DOHH2 (cell line): ENCODE measurements around the gene LRRC3.
"Not testable (repeated sequence)": the region's sequence is repeated elsewhere in the genome, so short reads cannot be mapped to it uniquely, and the experiment has no call there.

Experiments
- H3F3A ChIP-seq: fragments of 200-600 bp; sonication (generic), shearing (Covaris generic); 2 replicates; pipeline ENCODE4 v1.6.0; 2016; ENCODE audit warnings: antibody characterized with exemption, mild to moderate bottlenecking; ENCODE audit not compliant: control insufficient read depth, insufficient read depth
- H3K27ac ChIP-seq: fragments of 200-600 bp; sonication (generic); 2 replicates; pipeline ENCODE4 v1.5.1; 2014; ENCODE audit warnings: low read depth, mild to moderate bottlenecking, low read length, moderate library complexity
- H3K27me3 ChIP-seq: fragments of 200-600 bp; sonication (generic); 2 replicates; pipeline ENCODE4 v1.6.1; 2014; ENCODE audit warnings: mild to moderate bottlenecking, low read length, mixed read lengths; ENCODE audit not compliant: control insufficient read depth
- H3K36me3 ChIP-seq: fragments of 200-600 bp; sonication (generic); 2 replicates; pipeline ENCODE4 v1.6.1; 2014; ENCODE audit warnings: mild to moderate bottlenecking, low read length, moderate library complexity, mixed read lengths; ENCODE audit not compliant: control insufficient read depth
- H3K4me1 ChIP-seq: fragments of 200-600 bp; sonication (generic); 2 replicates; pipeline ENCODE4 v1.6.1; 2014; ENCODE audit warnings: mild to moderate bottlenecking, low read length, mixed read lengths; ENCODE audit not compliant: control insufficient read depth
- H3K4me2 ChIP-seq: fragments of 200-600 bp; sonication (generic); 2 replicates; pipeline ENCODE4 v1.6.0; 2014; ENCODE audit warnings: mild to moderate bottlenecking, low read length, moderate library complexity
- H3K4me3 ChIP-seq: fragments of 200-600 bp; sonication (generic); 2 replicates; pipeline ENCODE4 v1.5.1; 2014; ENCODE audit warnings: mild to moderate bottlenecking, low read length, mixed read lengths
- H3K79me2 ChIP-seq: fragments of 200-600 bp; sonication (generic); 2 replicates; pipeline ENCODE4 v1.6.1; 2014; ENCODE audit warnings: mild to moderate bottlenecking, low read length, mixed read lengths; ENCODE audit not compliant: control insufficient read depth
- H3K9me2 ChIP-seq: fragments of 200-600 bp; sonication (generic); replicated peaks from 2 replicates; pipeline ENCODE4 v1.6.1; 2014; ENCODE audit warnings: mild to moderate bottlenecking, low read length, mixed read lengths; ENCODE audit not compliant: control insufficient read depth
- H3K9me3 ChIP-seq: fragments of 200-600 bp; sonication (generic); 2 replicates; pipeline ENCODE4 v1.6.1; 2014; ENCODE audit warnings: antibody characterized with exemption, low read length, mixed read lengths; ENCODE audit not compliant: control insufficient read depth, insufficient read depth
- H4K20me1 ChIP-seq: fragments of 200-600 bp; sonication (generic); 2 replicates; pipeline ENCODE4 v1.6.0; 2014; ENCODE audit warnings: low read depth, mild to moderate bottlenecking, antibody characterized with exemption, low read length, moderate library complexity; ENCODE audit not compliant: control insufficient read depth, insufficient read depth
- EZH2phosphoT487 ChIP-seq: fragments of 200-600 bp; sonication (generic); IDR thresholded peaks from 2 replicates; pipeline ENCODE4 v1.6.1; 2017; ENCODE audit warnings: borderline replicate concordance, mild to moderate bottlenecking, antibody characterized with exemption, low read length, moderate library complexity, mixed read lengths
- TF ChIP-seq, protein P1 (sequence below): fragments of 200-600 bp; sonication (generic); IDR thresholded peaks from one replicate; pipeline ENCODE4 v1.5.1; 2014; ENCODE audit warnings: antibody characterized with exemption, mild to moderate bottlenecking, low read depth, low read length; ENCODE audit not compliant: poor library complexity, severe bottlenecking

The LRRC3 gene

DNA sequence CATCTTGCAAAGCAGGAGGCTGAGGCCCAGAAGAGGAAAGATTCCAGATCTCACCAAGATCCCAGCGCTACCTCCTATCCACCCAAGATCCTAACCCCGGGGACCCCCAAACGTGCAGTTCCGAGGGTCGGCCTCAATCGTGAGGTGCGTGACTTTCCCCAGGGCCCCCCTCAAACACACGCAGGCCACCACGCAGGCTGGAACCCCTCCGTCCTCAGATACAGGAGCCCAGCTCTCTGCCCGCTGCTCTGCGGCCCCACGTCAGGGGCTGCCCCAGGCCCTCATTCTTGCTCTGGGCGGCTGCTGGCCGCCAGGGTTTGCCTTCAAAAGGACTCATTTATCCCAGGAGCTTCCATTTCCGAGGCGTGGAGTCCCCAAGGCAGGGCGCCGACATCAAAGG is 44.8 kb downstream of the LRRC3 start:
- no peak for TF ChIP-seq EZH2phosphoT487
- TF ChIP-seq, protein P1, sequence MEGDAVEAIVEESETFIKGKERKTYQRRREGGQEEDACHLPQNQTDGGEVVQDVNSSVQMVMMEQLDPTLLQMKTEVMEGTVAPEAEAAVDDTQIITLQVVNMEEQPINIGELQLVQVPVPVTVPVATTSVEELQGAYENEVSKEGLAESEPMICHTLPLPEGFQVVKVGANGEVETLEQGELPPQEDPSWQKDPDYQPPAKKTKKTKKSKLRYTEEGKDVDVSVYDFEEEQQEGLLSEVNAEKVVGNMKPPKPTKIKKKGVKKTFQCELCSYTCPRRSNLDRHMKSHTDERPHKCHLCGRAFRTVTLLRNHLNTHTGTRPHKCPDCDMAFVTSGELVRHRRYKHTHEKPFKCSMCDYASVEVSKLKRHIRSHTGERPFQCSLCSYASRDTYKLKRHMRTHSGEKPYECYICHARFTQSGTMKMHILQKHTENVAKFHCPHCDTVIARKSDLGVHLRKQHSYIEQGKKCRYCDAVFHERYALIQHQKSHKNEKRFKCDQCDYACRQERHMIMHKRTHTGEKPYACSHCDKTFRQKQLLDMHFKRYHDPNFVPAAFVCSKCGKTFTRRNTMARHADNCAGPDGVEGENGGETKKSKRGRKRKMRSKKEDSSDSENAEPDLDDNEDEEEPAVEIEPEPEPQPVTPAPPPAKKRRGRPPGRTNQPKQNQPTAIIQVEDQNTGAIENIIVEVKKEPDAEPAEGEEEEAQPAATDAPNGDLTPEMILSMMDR, result no peak
- Histone ChIP-seq H3K27ac (no peak overlapping the region), H3F3A (no peaks in the 10 kb centered on the region), H4K20me1 (peaks cover 4% of the 10 kb centered on the region; the same call in 1 of the 2 replicates), H3K79me2 (no peaks in the 10 kb centered on the region), H3K4me1 (no peaks in the 10 kb centered on the region), H3K9me2 (no peaks in the 10 kb centered on the region), H3K4me2 (no peak overlapping the region), H3K36me3 (no peaks in the 10 kb centered on the region), H3K4me3 (no peak overlapping the region), H3K27me3 (no peaks in the 10 kb centered on the region), H3K9me3 (no peaks in the 10 kb centered on the region)

DNA sequence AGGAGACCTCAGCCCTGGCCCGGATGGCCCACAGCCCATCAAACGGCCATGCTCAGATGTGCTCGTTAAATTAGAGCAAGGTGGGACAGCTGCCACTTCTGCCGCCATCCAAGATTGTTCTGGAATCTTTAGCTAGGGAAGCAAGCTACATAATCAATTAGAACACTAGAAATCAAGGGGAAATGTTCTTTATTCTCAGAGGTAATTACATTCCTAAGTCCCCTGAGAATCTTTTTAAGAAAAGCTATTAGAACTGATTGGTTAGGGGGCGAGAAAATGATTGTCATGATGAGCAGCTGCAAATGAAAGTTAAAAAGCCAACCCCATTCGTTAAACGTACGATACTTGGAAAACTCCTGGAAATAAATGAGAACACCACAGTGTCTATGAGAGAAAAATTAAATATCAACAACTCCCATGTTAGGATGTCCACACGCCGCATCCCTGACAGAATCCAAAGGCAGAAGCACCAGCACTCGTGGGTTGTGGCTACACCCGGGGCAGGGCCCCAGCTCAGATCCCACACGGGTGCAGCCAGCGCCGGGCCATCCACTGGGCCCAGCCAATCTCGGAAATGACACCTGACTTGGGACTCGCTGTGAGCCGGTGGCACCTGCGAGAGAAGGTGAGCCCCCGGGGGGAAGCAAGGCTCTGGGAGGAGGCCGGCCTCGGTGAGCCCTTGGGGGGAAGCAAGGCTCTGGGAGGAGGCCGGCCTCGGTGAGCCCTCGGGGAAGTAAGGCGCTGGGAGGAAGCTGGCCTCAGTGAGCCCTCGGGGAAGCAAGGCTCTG is 47.1 kb downstream of the LRRC3 start:
- no peak overlapping the region for H3K4me3 ChIP-seq
- H3F3A ChIP-seq, result no peaks in the 10 kb centered on the region
- H3K9me2 ChIP-seq, result no peaks in the 10 kb centered on the region
- peaks cover 4% of the 10 kb centered on the region; the same call in 1 of the 2 replicates for H4K20me1 ChIP-seq
- H3K79me2 ChIP-seq, result no peaks in the 10 kb centered on the region
- no peaks in the 10 kb centered on the region for H3K4me1 ChIP-seq
- H3K27ac ChIP-seq, result no peak overlapping the region
- H3K9me3 ChIP-seq, result no peaks in the 10 kb centered on the region
- H3K4me2 ChIP-seq, result no peak overlapping the region
- no peaks in the 10 kb centered on the region for H3K36me3 ChIP-seq
- no peak for TF ChIP-seq EZH2phosphoT487
- TF ChIP-seq, protein P1, result no peak
- H3K27me3 ChIP-seq, result no peaks in the 10 kb centered on the region

DNA sequence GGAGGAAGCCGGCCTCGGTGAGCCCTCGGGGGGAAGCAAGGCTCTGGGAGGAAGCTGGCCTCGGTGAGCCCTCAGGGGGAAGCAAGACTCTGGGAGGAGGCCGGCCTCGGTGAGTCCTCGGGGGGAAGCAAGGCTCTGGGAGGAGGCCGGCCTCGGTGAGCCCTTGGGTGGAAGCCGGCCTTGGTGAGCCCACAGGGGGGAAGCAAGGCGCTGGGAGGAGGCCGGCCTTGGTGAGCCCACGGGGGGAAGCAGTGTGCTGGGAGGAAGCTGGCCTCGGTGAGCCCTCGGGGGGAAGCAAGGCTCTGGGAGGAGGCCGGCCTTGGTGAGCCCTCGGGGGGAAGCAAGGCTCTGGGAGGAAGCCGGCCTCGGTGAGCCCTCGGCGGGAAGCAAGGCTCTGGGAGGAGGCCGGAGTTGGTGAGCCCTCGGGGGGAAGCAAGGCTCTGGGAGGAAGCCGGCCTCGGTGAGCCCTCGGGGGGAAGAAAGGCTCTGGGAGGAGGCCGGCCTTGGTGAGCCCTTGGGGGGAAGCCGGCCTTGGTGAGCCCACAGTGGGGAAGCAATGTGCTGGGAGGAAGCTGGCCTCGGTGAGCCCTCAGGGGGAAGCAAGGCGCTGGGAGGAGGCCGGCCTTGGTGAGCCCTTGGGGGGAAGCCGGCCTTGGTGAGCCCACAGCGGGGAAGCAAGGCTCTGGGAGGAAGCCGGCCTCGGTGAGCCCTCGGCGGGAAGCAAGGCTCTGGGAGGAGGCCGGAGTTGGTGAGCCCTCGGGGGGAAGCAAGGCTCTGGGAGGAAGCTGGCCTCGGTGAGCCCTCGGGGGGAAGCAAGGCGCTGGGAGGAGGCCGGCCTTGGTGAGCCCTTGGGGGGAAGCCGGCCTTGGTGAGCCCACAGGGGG is 47.9 kb downstream of the LRRC3 start:
- not testable (repeated sequence) for H4K20me1 ChIP-seq, H3K79me2 ChIP-seq, H3F3A ChIP-seq, H3K9me3 ChIP-seq, H3K4me1 ChIP-seq, H3K4me2 ChIP-seq, H3K27me3 ChIP-seq, H3K9me2 ChIP-seq, H3K36me3 ChIP-seq, H3K4me3 ChIP-seq, H3K27ac ChIP-seq

DNA sequence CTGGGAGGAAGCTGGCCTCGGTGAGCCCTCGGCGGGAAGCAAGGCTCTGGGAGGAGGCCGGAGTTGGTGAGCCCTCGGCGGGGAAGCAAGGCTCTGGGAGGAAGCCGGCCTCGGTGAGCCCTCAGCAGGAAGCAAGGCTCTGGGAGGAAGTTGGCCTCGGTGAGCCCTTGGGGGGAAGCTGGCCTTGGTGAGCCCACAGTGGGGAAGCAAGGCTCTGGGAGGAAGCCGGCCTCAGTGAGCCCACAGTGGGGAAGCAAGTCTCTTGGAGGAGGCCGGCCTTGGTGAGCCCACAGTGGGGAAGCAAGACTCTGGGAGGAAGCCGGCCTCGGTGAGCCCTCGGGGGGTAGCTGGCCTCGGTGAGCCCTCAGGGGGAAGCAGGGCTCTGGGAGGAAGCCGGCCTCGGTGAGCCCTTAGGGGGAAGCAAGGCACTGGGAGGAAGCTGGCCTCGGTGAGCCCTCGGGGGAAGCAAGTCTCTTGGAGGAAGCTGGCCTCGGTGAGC is 48.6 kb downstream of the LRRC3 start:
- H3K9me2 ChIP-seq, result no peaks in the 10 kb centered on the region
- H3K4me1 ChIP-seq, result no peaks in the 10 kb centered on the region
- H3K9me3 ChIP-seq, result no peaks in the 10 kb centered on the region
- H4K20me1 ChIP-seq, result no peaks in the 10 kb centered on the region
- TF ChIP-seq EZH2phosphoT487, result no peak
- TF ChIP-seq, protein P1, result no peak
- no peak overlapping the region for H3K27ac ChIP-seq
- no peak overlapping the region for H3K4me3 ChIP-seq
- no peaks in the 10 kb centered on the region for H3F3A ChIP-seq
- no peaks in the 10 kb centered on the region for H3K27me3 ChIP-seq
- no peak overlapping the region for H3K4me2 ChIP-seq
- H3K36me3 ChIP-seq, result no peaks in the 10 kb centered on the region
- H3K79me2 ChIP-seq, result no peaks in the 10 kb centered on the region
